SJSA1 (cell line): ENCODE measurements around the gene BAIAP2. TPM values are rescaled to one million over a fixed set of nuclear protein-coding genes. Genes with fewer than 3 reads are reported as not detected.
"Not testable (repeated sequence)": the region's sequence is repeated elsewhere in the genome, so short reads cannot be mapped to it uniquely, and the experiment has no call there.

Experiments
- DNase-seq, 2 experiments: peaks; one replicate each; pipeline ENCODE4 v3.0.0-alpha.2; 2015 to 2020; ENCODE audit warnings: low spot score in 2 of 2, low read depth in 1 of 2
- H3K27ac ChIP-seq: fragments of 250-450 bp; sonication (Bioruptor Pico); 2 replicates; pipeline ENCODE4 v1.5.1; 2020; ENCODE audit warnings: mild to moderate bottlenecking, moderate library complexity
- H3K27me3 ChIP-seq: fragments of 250-450 bp; sonication (Bioruptor Pico); replicated peaks from 2 replicates; pipeline ENCODE4 v1.5.1; 2020; ENCODE audit warnings: mild to moderate bottlenecking, moderate library complexity
- H3K36me3 ChIP-seq: fragments of 250-450 bp; sonication (Bioruptor Pico); 2 replicates; pipeline ENCODE4 v1.5.1; 2020; ENCODE audit warnings: mild to moderate bottlenecking
- H3K4me1 ChIP-seq: fragments of 250-450 bp; sonication (Bioruptor Pico); replicated peaks from 2 replicates; pipeline ENCODE4 v1.6.1; 2021; ENCODE audit warnings: mild to moderate bottlenecking
- H3K4me3 ChIP-seq: fragments of 250-450 bp; sonication (Bioruptor Pico); 2 replicates; pipeline ENCODE4 v1.5.1; 2020; ENCODE audit warnings: mild to moderate bottlenecking
- H3K9me3 ChIP-seq: fragments of 250-450 bp; sonication (Bioruptor Pico); replicated peaks from 2 replicates; pipeline ENCODE4 v1.5.1; 2020; ENCODE audit warnings: mild to moderate bottlenecking
- total RNA-seq: library from RNA; depleted of rRNA; stranded (reverse); fragments of >200 nt; shearing (Covaris generic); gene quantifications from 2 replicates; pipeline ENCODE4 v1.2.3, GENCODE V29; 2014

BAIAP2 gene
- total RNA-seq, 1 experiment from 2014 or later, result 37.6 TPM

DNA sequence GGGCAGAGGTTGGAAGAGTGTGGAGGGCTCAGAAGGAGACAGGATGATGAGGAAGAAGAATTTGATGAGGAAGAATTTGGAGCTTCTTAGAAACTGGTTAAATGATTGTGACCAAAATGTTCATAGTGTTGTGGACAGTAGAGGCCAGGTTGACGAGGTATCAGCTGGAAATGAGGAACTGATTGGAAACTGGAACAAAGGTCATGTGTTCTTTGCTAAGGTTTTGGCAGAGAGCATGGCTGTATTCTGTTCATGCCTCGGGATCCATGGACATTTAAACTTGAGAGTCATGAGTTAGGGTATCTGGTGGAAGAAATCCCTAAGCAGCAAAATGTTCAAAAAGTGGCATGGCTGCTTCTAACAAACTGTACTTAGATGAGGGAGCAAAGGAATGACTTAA lies 24.0 kb upstream of the BAIAP2 start:
- Histone ChIP-seq H3K27me3 (peaks cover 16% of the 10 kb centered on the region), H3K9me3 (no peaks in the 10 kb centered on the region), H3K4me3 (no peak overlapping the region), H3K36me3 (no peaks in the 10 kb centered on the region), H3K4me1 (peaks cover 4% of the 10 kb centered on the region; the same call in 1 of the 2 replicates), H3K27ac (no peak overlapping the region)
- DNase-seq, result no peak

DNA sequence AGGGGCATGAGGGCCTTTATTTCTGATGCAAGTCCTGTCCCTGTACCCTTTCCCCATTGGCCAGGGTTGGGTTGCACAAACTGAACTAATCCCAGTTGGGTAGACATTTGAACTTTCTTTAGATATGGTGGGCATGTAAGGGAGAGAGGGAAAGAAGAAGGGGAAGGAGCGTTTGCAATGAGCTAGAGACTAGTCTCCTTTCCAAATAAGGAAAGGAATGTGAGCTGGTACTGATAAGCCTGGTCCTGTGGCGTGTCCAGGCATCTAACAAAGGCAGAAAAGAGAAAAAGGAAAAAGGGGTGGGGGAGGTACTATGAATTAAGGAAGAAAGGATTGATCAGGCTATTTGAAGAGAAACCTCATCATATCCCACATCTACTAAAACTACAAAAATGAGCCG lies 23.0 kb upstream of the BAIAP2 start:
- no peak for DNase-seq
- H3K36me3 ChIP-seq, result no peaks in the 10 kb centered on the region
- H3K4me1 ChIP-seq, result peaks cover 4% of the 10 kb centered on the region; the same call in 1 of the 2 replicates
- peaks cover 6% of the 10 kb centered on the region for H3K27me3 ChIP-seq
- H3K27ac ChIP-seq, result no peak overlapping the region
- H3K4me3 ChIP-seq, result no peak overlapping the region
- H3K9me3 ChIP-seq, result 0 out of 2 replicates have a peak, but pooled peaks cover 3% of the 10 kb centered on the region

DNA sequence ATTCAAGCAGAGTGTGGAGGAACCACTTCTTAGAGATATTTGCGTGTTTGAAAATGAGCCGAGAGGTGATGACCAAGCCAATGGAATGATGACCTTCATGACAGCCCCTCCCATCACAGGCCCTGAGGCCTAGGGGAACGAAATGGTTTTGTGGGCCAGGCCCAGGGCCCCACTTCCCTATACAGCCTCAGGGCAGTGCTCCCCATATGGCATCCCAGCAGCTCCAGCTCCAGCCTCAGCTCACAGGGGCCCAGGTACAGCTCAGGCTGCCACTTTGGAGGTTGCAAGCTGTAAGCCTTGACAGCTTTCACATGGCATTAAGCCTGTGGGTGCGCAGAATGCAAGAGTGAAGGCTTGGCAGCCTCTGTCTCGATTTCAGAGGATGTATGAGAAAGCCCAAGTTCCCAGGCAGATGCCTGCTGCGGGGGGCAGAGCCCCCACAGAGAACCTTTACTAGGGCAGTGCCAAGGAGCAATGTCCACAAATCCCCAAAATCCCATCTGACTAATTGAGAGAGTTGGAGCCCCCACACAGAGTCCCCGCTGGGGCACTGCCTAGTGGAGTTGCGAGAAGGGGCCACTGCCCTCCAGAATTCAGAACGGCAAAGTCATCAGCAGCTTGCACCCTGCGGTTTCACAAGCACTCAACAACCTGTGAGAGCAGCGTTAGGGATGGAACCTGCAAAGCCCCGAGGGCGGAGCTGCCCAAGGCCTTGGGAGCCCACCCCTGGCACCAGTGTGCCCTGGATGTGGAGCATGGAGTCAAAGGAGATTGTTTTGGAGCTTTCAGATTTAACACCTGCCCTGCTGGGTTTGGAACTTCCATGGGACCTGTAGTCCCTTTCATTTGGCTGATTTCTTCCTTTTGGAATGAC lies 22.1 kb upstream of the BAIAP2 start:
- H3K4me1 ChIP-seq, result peaks cover 6% of the 10 kb centered on the region
- 0 out of 2 replicates have a peak, but pooled peaks cover 3% of the 10 kb centered on the region for H3K9me3 ChIP-seq
- no peaks in the 10 kb centered on the region for H3K36me3 ChIP-seq
- H3K4me3 ChIP-seq, result no peak overlapping the region
- H3K27me3 ChIP-seq, result no peaks in the 10 kb centered on the region; the same call in none of the 2 replicates
- no peak for DNase-seq
- no peak overlapping the region for H3K27ac ChIP-seq

DNA sequence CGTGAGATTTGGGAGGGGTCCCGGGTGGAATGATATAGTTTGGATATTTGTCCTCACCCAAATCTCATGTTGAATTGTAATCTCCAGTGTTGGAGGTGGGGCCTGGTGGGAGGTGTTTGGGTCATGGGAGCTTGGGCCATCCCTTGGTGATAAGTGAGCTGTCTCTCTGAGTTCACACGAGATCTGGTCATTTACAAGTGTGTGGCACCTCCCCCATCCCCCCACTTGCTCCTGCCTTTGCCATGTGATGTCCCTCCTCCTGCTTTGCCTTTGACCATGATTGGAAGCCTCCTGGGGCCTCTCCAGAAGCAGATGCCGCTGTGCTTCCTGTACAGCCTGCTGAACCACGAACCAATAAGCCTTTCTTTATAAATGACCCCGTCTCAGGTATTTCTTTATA lies 21.3 kb upstream of the BAIAP2 start:
- Histone ChIP-seq H3K27me3 (no peaks in the 10 kb centered on the region; the same call in 1 of the 2 replicates), H3K27ac (no peak overlapping the region), H3K9me3 (0 out of 2 replicates have a peak, but pooled peaks cover 3% of the 10 kb centered on the region), H3K4me1 (peaks cover 14% of the 10 kb centered on the region), H3K36me3 (no peaks in the 10 kb centered on the region), H3K4me3 (no peak overlapping the region)
- no peak for DNase-seq

DNA sequence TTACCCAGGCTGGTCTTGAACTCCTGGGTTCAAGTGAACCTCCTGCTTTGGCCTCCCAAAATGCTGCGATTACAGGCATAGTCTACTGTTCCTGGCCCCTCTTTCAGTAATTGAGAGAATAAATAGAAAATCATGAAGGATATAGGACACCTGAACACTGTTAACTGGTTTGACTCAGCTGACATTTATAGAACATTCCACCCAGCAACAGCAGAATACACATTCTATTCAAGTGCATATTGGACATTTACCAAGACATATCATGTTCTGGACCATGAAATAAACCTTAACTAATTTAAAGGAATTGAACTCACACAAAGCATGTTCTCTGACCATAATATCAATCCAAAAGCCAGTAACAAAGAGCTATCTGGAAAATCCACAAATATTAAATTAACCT lies 19.8 kb upstream of the BAIAP2 start:
- DNase-seq, result no peak

DNA sequence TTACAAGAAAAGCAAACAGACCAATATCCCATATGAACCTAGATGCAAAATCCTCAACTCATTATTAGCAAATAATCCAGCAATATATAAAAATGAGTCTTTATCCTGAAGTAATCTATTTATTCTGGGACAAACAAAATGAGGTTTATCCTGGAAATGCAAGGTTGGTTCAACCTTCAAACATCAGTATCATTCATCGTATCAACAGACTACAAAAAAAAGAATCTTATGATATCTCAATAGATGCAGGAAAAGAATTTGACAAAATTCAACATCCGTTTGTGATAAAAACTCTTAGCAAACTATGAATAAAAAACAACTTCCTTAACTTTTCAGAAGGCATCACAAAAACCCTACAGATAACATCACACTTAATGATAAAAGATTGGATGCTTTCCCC lies 18.4 kb upstream of the BAIAP2 start:
- Histone ChIP-seq H3K27me3 (no peaks in the 10 kb centered on the region), H3K9me3 (0 out of 2 replicates have a peak, but pooled peaks cover 3% of the 10 kb centered on the region), H3K4me3 (no peak overlapping the region), H3K36me3 (no peaks in the 10 kb centered on the region), H3K4me1 (peaks cover 14% of the 10 kb centered on the region), H3K27ac (no peak overlapping the region)
- no peak for DNase-seq

More for the DNA sequence above, 19.8 kb upstream of the BAIAP2 start:
- Histone ChIP-seq H3K4me3 (no peak overlapping the region), H3K27me3 (no peaks in the 10 kb centered on the region), H3K4me1 (peaks cover 14% of the 10 kb centered on the region), H3K27ac (no peak overlapping the region), H3K36me3 (no peaks in the 10 kb centered on the region), H3K9me3 (0 out of 2 replicates have a peak, but pooled peaks cover 3% of the 10 kb centered on the region)

DNA sequence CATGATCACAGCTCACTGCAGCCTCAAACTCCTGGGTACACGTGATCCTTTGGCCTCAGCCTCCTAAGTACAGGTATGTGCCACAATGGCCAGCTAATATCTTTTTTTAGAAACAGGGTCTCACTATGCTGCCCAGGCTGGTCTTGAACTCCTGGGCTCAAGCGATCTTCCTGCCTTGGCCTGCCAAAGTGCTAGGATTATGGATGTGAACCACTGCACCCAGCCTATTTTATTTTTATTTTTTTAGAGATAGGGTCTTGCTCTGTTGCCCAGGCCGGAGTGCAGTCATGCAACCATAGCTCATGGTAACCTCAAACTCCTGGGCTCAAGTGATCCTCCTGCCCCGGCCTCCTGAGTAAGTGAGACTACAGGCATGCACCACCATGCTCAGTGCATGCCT lies 17.6 kb upstream of the BAIAP2 start:
- H3K27me3 ChIP-seq, H3K36me3 ChIP-seq, DNase-seq, H3K4me3 ChIP-seq, H3K27ac ChIP-seq, H3K9me3 ChIP-seq: not testable (repeated sequence)
- peaks cover 15% of the 10 kb centered on the region for H3K4me1 ChIP-seq

DNA sequence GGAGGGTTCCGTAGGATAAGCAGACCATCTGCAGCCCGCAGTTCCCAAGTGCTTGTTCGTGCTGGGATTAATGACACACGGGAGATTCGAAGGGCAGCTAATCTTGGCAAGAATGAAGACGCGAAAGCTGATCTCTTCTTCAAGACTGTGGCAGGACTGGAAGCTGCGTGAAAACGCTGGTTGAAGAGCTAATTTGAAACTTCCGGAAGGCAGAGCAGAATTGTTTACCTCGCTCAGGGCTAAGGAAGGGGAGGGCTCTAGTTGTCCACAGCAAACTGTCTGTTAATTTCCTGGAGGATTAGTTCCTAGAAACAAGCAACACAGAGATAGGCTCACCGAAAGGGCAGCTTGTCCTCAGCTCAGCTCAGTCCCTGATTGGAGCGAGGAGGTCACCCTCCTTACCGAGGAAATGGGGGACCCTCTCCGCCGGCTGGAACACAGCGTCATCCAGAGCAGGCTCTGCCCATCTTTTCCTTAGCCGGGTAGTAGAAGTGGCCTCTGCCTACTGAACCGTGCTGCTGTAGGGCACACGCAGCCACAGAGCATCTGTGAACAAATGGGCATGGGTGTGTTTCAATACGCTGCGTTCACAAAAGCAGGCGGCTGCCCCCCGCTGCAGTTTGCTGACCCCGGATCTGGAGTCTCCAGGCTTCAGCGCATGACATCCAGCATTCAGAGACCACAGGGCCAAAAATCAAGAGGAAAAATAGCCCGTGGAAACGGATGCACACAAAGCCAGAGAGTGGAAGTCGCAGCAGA lies 16.7 kb upstream of the BAIAP2 start:
- DNase-seq, result peak in 1 of 2 experiments; percentile 60
- Histone ChIP-seq H3K27me3 (no peaks in the 10 kb centered on the region), H3K4me1 (peaks cover 16% of the 10 kb centered on the region), H3K36me3 (no peaks in the 10 kb centered on the region), H3K27ac (peak overlapping the region; percentile 8), H3K9me3 (0 out of 2 replicates have a peak, but pooled peaks cover 3% of the 10 kb centered on the region), H3K4me3 (peak overlapping the region; percentile 4; the same call in 1 of the 2 replicates)

DNA sequence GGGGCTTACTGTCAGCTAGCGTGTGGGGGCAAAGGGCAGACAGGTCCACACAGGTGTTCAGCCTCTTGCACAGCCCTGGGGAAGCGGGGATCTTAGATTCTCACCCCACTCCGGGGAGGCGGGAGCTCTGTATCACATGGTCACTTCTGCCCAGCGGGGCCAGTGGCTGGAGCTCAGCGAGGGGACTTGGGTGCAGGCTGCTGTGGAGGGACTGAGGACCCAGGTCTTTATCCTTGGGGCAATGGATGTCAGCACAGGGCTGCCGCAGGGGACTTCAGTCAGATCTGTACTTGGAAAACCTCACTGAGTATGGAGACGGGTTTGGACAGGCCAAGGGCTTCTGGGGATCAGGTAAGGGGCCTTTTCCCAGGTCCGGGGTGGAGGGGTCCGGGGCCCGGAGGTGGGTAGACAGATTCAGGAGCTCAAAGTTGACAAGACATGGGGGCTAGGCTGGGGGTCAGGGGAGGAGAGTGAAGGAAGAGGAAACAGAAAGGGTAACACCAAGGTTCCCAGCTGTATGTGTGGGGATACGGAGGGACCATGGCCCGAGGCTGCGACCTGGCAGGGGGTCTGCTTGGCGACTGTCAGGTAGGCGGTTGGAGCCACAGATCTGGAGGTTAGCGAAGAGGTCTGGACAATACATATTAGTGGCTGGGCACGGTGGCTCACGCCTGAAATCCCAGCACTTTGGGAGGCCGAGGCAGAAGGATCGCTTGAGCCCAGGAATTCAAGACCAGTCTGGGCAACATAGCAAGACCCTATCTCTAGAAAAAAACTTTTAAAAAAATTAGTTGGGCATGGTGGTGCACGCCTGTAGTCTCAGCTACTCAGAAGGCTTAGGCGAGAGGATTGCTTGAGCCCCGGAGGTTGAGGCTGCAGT lies 15.1 kb upstream of the BAIAP2 start:
- Histone ChIP-seq H3K4me1 (peaks cover 16% of the 10 kb centered on the region), H3K4me3 (no peak overlapping the region), H3K27ac (no peak overlapping the region), H3K9me3 (0 out of 2 replicates have a peak, but pooled peaks cover 3% of the 10 kb centered on the region), H3K27me3 (no peaks in the 10 kb centered on the region), H3K36me3 (no peaks in the 10 kb centered on the region)
- no peak for DNase-seq

DNA sequence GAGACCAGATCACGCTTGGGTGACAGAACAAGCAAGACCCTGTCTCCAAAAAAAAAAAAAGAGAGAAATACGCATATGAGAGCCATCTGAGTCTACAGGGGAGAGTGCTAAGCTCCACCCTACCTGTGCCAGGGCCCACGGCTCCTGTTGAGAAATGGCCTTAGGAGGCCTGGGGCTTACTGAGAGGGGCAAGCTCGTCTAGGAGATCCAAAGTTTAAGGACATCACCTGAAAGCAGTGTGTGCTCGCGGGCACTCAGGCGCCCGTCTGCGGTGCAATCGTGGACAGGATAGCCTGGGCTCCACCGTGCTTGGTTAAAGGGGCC lies 14.5 kb upstream of the BAIAP2 start:
- H3K4me3 ChIP-seq, result no peak overlapping the region
- peaks cover 16% of the 10 kb centered on the region for H3K4me1 ChIP-seq
- H3K36me3 ChIP-seq, result no peaks in the 10 kb centered on the region
- H3K27me3 ChIP-seq, result no peaks in the 10 kb centered on the region
- H3K27ac ChIP-seq, result no peak overlapping the region
- DNase-seq, result no peak
- 0 out of 2 replicates have a peak, but pooled peaks cover 3% of the 10 kb centered on the region for H3K9me3 ChIP-seq

DNA sequence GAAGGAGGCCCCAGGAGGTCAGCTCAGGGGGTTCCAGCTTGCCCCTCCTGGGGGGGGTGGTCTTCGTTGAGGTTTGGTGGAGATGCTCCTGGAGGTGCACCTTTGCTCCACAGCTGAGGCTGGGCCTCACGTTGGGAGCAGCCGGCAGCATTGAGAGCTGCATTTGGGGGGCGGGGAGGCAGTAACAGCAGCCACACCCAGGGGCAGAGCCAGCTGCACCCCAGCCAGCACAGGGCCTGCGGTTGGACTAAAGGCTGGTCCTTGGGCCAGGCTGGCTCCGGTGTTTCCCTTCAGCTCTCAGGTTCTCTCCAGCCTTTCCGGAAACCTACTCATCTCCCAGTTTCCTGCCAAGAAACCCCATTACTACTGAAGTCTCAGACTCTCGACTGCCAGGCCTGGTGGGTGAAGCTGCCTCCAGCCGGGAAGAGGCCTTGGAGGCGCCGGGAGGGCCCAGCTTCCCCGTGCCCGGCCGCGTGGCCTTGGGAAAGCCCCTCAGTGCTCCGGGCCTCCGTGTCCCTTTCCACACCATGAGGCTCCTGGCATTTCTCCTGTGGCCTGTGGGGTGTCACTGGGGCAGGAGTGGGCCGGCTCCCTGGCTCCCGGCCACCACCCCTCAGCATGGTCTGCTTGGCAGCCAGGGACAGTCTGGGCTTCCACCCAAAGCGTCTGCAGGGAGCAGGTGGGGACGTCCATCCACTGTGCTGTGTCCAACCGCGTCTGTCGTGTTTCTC lies 14.0 kb upstream of the BAIAP2 start:
- no peak for DNase-seq
- Histone ChIP-seq H3K4me3 (no peak overlapping the region), H3K27me3 (no peaks in the 10 kb centered on the region), H3K4me1 (peaks cover 16% of the 10 kb centered on the region), H3K9me3 (0 out of 2 replicates have a peak, but pooled peaks cover 3% of the 10 kb centered on the region), H3K36me3 (no peaks in the 10 kb centered on the region), H3K27ac (no peak overlapping the region)

DNA sequence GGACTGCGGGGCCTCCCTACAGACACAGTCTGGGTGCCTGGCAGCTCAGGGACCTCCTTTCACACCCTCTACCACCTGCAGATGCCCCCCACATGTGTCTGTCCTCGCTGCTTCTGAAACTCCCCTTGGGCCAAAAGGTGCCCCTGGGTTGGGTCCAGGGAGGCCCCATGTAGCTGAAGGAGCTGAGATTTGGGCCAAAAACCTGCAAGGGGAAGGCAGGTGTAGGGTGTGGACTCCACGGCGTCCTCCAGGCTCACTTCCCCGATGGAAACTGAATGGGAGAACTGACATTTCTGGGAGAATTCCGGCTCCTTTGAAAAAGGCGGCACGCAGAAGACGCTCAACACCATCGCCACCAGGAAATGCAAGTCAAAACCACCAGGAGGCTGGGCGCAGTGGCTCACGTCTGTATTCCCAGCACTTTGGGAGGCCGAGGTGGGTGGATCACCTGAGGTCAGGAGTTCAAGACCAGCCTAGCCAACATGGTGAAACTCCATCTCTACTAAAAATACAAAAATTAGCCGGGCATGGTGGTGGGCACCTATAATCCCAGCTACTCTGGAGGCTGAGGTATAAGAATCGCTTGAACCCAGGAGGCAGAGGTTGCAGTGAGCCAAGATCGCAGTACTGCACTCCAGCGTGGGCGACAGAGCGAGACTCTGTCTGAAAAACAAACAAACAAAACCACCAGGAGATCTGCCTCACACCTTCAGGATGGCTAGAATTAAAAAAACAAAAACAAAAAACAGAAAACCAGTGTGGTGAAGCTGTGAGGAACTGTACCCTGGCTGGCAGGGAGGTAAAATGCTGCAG lies 13.2 kb upstream of the BAIAP2 start:
- H3K27me3 ChIP-seq, result no peaks in the 10 kb centered on the region
- no peaks in the 10 kb centered on the region for H3K36me3 ChIP-seq
- H3K27ac ChIP-seq, result no peak overlapping the region
- no peak overlapping the region for H3K4me3 ChIP-seq
- peaks cover 16% of the 10 kb centered on the region for H3K4me1 ChIP-seq
- H3K9me3 ChIP-seq, result 0 out of 2 replicates have a peak, but pooled peaks cover 2% of the 10 kb centered on the region
- no peak for DNase-seq
